K562 (cell line): ENCODE measurements around the gene ATP7B. TPM values are rescaled to one million over a fixed set of nuclear protein-coding genes. Genes with fewer than 3 reads are reported as not detected.

Experiments used
- ATAC-seq: fragments of 200-7000 bp; cut with Tn5 transposase; 3 replicates; pipeline ENCODE4 v1.9.1; 2020; ENCODE audit warnings: moderate library complexity
- BruUV-seq: library from RNA; stranded (reverse); fragments of 400-500 nt; replicated peaks from 2 replicates; lab custom pipeline; 2021; lab: Mats Ljungman, UMichigan
- CTCF ChIA-PET: fragments of 300-600 bp; formaldehyde crosslinking; extraction: SDS; loops from one replicate; lab custom pipeline; 2021; ENCODE audit warnings: low intra/inter-chr PET ratio; lab: Yijun Ruan, JAX
- POLR2A ChIA-PET: fragments of 300-600, 350-650 bp; sonication (Branson Sonifier 250); formaldehyde crosslinking; extraction: SDS; loops from one replicate; lab custom pipeline; 2021; ENCODE audit warnings: antibody characterized with exemption, inconsistent platforms; lab: Yijun Ruan, JAX
- DNase-seq, 4 experiments: peaks; one replicate each; pipeline versions ENCODE4 v3.0.0 to v3.0.0-alpha.2; 2011 to 2018; ENCODE audit warnings: low spot score in 3 of 4, mixed read lengths in 3 of 4; ENCODE audit errors: extremely low read depth in 1 of 4
- FAIRE-seq: peaks from 2 replicates; lab custom pipeline; 2011; peaks lifted over from hg19 to GRCh38; lab: Jason Lieb, UNC
- H2AFZ ChIP-seq: 2 replicates; pipeline ENCODE4 v1.6.0; 2011; ENCODE audit warnings: low read depth, low read length, control low read depth, inconsistent platforms
- H3K27ac ChIP-seq: fragments of 200-600 bp; 3 replicates; pipeline ENCODE4 v1.8.0; 2011; ENCODE audit warnings: low read depth, mild to moderate bottlenecking, control low read depth, inconsistent platforms, low read length, moderate library complexity, mixed read lengths; ENCODE audit errors: extremely low read depth
- H3K27me3 ChIP-seq, 2 experiments: fragments of 300-600 bp in 1 of 2; 2 replicates in 1 of 2; 3 replicates in 1 of 2; pipeline versions ENCODE4 v1.6.0 to v1.8.0; 2011; ENCODE audit warnings: inconsistent platforms in 2 of 2, low read length in 2 of 2, mild to moderate bottlenecking in 1 of 2, mixed read lengths in 1 of 2, moderate library complexity in 1 of 2; ENCODE audit not compliant: control insufficient read depth in 2 of 2, insufficient read depth in 2 of 2
- H3K36me3 ChIP-seq: fragments of 300-600 bp; 3 replicates; pipeline ENCODE4 v1.8.0; 2011; ENCODE audit warnings: mild to moderate bottlenecking, low read length, inconsistent platforms; ENCODE audit not compliant: control insufficient read depth, insufficient read depth
- H3K4me1 ChIP-seq, 2 experiments: fragments of 200-600 bp in 1 of 2; replicated peaks in 1 of 2; 2 replicates in 1 of 2; 3 replicates in 1 of 2; pipeline versions ENCODE4 v1.5.1 to v1.8.0; 2011; ENCODE audit warnings: inconsistent platforms in 2 of 2, low read length in 2 of 2, mild to moderate bottlenecking in 1 of 2, mixed read lengths in 1 of 2, moderate library complexity in 1 of 2; ENCODE audit not compliant: control insufficient read depth in 2 of 2, insufficient read depth in 2 of 2
- H3K4me2 ChIP-seq: 2 replicates; pipeline ENCODE4 v1.6.1; 2011; ENCODE audit warnings: low read length, control low read depth, inconsistent platforms, mixed read lengths; ENCODE audit not compliant: insufficient read depth
- H3K4me3 ChIP-seq: fragments of 200-600 bp; sonication (generic), shearing (Covaris generic); 2 replicates; pipeline ENCODE4 v1.5.1; 2016; ENCODE audit warnings: control low read depth, inconsistent platforms
- H3K79me2 ChIP-seq: fragments of 200-600 bp; 3 replicates; pipeline ENCODE4 v1.8.0; 2011; ENCODE audit warnings: low read length, inconsistent platforms; ENCODE audit not compliant: control insufficient read depth, insufficient read depth
- H3K9ac ChIP-seq, 2 experiments: 2 replicates each; pipeline versions ENCODE4 v1.6.0 to v1.6.1; 2011; ENCODE audit warnings: low read depth in 2 of 2, low read length in 2 of 2, control low read depth in 1 of 2, inconsistent platforms in 1 of 2, mild to moderate bottlenecking in 1 of 2, mixed read lengths in 1 of 2; ENCODE audit not compliant: insufficient read depth in 1 of 2
- H3K9me1 ChIP-seq: one replicate; pipeline ENCODE4 v1.6.0; 2011; ENCODE audit warnings: inconsistent platforms, mild to moderate bottlenecking, low read length, moderate library complexity; ENCODE audit not compliant: control insufficient read depth, insufficient read depth
- H3K9me3 ChIP-seq: replicated peaks from 2 replicates; pipeline ENCODE4 v1.5.1; 2011; ENCODE audit warnings: low read depth, low read length, inconsistent platforms; ENCODE audit not compliant: control insufficient read depth, insufficient read depth
- H4K20me1 ChIP-seq: replicated peaks from 2 replicates; pipeline ENCODE4 v1.6.1; 2011; ENCODE audit warnings: low read length, inconsistent platforms, mixed read lengths; ENCODE audit not compliant: control insufficient read depth, insufficient read depth
- BRCA1 ChIP-seq, 2 experiments: fragments of 450-650 bp in 1 of 2; sonication (generic) in 1 of 2; formaldehyde crosslinking in 1 of 2; IDR thresholded peaks; 2 replicates each; pipeline versions ENCODE4 v1.5.0 to v1.6.1; 2017 to 2020; ENCODE audit warnings: mild to moderate bottlenecking in 1 of 2, missing genetic modification reagents in 1 of 2
- CHCHD3 ChIP-seq: fragments of 250-450 bp; sonication (Bioruptor Pico); IDR thresholded peaks from 2 replicates; pipeline ENCODE4 v2.1.2; 2022; ENCODE audit warnings: mild to moderate bottlenecking
- ZBTB1 ChIP-seq: sonication (generic); formaldehyde crosslinking; IDR thresholded peaks from 2 replicates; pipeline ENCODE4 v1.8.1; 2023; ENCODE audit warnings: missing genetic modification reagents, low read depth, mild to moderate bottlenecking, borderline replicate concordance
- ZBTB17 ChIP-seq: fragments of 450-650 bp; formaldehyde crosslinking; IDR thresholded peaks from 2 replicates; pipeline ENCODE4 v1.4.0; 2020; ENCODE audit warnings: mild to moderate bottlenecking
- ZBTB40 ChIP-seq, 2 experiments: fragments of 450-650 bp in 1 of 2; sonication (generic) in 1 of 2; formaldehyde crosslinking in 1 of 2; IDR thresholded peaks; 2 replicates each; pipeline versions ENCODE4 v1.7.1 to v1.9.0; 2016 to 2022; ENCODE audit warnings: inconsistent platforms in 1 of 2, mild to moderate bottlenecking in 1 of 2, missing genetic modification reagents in 1 of 2
- WGBS: fragments of 100-300 bp; shearing (Covaris generic); methylation state at CpG from one replicate; pipeline ENCODE4 v1.1.6; 2016; ENCODE audit warnings: low coverage, mixed read lengths; ENCODE audit not compliant: insufficient coverage; ENCODE audit errors: missing lambda C conversion rate; 5-methylcytosine and 5-hydroxymethylcytosine counted together
- in situ Hi-C: fragments of 300-500 bp; cut with MboI; formaldehyde crosslinking; loops from 4 replicates; pipeline ENCODE4 v1.15.0; 2018; ENCODE audit warnings: inconsistent platforms, mixed read lengths
- intact Hi-C: fragments of 100-400 bp; cut with micrococcal nuclease; formaldehyde crosslinking; loops from 2 replicates; pipeline ENCODE4 v1.14.2; 2022
- polyA plus RNA-seq, 8 experiments: library from polyadenylated mRNA; depleted of rRNA in 4 of 8; stranded (reverse) in 5 of 8; unstranded in 3 of 8; fragments of >200 nt; fragmentation: Nextera tagmentation in 2 of 8; fragmentation: Illumina TruSeq in 1 of 8; extraction: Ambion mirVana in 2 of 8; extraction: Trizol in 1 of 8; gene quantifications; 2 replicates each; pipeline versions ENCODE4 v1.2.1 to v1.2.3, GENCODE V29; 2011 to 2014; ENCODE audit warnings: inconsistent platforms in 1 of 8, missing spikeins in 1 of 8
- total RNA-seq, 7 experiments: library from RNA; depleted of rRNA in 6 of 7; stranded (reverse); fragments of >200 nt in 6 of 7; fragmentation: Illumina TruSeq in 2 of 7; extraction: Trizol in 2 of 7; gene quantifications; 2 replicates each; pipeline versions ENCODE4 v1.2.1 to v1.2.3, GENCODE V29; 2011 to 2021; ENCODE audit warnings: low replicate concordance in 1 of 7
- TF ChIP-seq, protein P1 (sequence below), 3 experiments: fragments of 200-800 bp in 1 of 3; fragments of 250-450 bp in 1 of 3; fragments of 450-650 bp in 1 of 3; sonication (Bioruptor Pico) in 1 of 3; sonication (Bioruptor generic) in 1 of 3; formaldehyde crosslinking in 1 of 3; IDR thresholded peaks; 2 replicates each; pipeline versions ENCODE4 v1.6.1 to v1.8.0; 2016 to 2022; ENCODE audit warnings: mild to moderate bottlenecking in 2 of 3, missing genetic modification characterization in 2 of 3, missing compliant biosample characterization in 1 of 3, moderate library complexity in 1 of 3
- TF ChIP-seq, protein P2 (sequence below), 2 experiments: fragments of 250-450 bp in 1 of 2; fragments of 450-650 bp in 1 of 2; sonication (Bioruptor Pico) in 1 of 2; IDR thresholded peaks; 2 replicates each; pipeline versions ENCODE4 v1.6.1 to v1.8.0; 2016 to 2021; ENCODE audit warnings: mild to moderate bottlenecking in 2 of 2, moderate library complexity in 2 of 2, missing compliant biosample characterization in 1 of 2, missing genetic modification characterization in 1 of 2

The ATP7B gene
- total and polyA plus RNA-seq, 9 of the 15 experiments (the other 6 are each of a cell fraction or from before 2014, with no cell fraction given), result 1.1 to 20.4 (median 8.5) TPM

GRCh38 chr13:51928231-51928630 lies 83.0 kb downstream of the ATP7B start:
- BruUV-seq, result no TSS peak
- H3K9me3 ChIP-seq, result no peaks in the 10 kb centered on the region; the same call in 1 of the 2 replicates
- TF ChIP-seq ZBTB40 (IDR thresholded peaks at IDR 0.05), result no peak
- TF ChIP-seq ZBTB40 (CRISPR knock-in tag; IDR thresholded peaks at IDR 0.05), result no peak
- no peak for TF ChIP-seq ZBTB17 (CRISPR knock-in tag)
- TF ChIP-seq BRCA1 (IDR thresholded peaks at IDR 0.05), result no peak
- no peak for TF ChIP-seq BRCA1 (CRISPR knock-in tag; IDR thresholded peaks at IDR 0.05)
- TF ChIP-seq, protein P1, sequence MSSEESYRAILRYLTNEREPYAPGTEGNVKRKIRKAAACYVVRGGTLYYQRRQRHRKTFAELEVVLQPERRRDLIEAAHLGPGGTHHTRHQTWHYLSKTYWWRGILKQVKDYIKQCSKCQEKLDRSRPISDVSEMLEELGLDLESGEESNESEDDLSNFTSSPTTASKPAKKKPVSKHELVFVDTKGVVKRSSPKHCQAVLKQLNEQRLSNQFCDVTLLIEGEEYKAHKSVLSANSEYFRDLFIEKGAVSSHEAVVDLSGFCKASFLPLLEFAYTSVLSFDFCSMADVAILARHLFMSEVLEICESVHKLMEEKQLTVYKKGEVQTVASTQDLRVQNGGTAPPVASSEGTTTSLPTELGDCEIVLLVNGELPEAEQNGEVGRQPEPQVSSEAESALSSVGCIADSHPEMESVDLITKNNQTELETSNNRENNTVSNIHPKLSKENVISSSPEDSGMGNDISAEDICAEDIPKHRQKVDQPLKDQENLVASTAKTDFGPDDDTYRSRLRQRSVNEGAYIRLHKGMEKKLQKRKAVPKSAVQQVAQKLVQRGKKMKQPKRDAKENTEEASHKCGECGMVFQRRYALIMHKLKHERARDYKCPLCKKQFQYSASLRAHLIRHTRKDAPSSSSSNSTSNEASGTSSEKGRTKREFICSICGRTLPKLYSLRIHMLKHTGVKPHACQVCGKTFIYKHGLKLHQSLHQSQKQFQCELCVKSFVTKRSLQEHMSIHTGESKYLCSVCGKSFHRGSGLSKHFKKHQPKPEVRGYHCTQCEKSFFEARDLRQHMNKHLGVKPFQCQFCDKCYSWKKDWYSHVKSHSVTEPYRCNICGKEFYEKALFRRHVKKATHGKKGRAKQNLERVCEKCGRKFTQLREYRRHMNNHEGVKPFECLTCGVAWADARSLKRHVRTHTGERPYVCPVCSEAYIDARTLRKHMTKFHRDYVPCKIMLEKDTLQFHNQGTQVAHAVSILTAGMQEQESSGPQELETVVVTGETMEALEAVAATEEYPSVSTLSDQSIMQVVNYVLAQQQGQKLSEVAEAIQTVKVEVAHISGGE (CRISPR knock-in tag; IDR thresholded peaks at IDR 0.05), result no peak
- TF ChIP-seq, protein P2, sequence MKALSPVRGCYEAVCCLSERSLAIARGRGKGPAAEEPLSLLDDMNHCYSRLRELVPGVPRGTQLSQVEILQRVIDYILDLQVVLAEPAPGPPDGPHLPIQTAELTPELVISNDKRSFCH (CRISPR knock-in tag; IDR thresholded peaks at IDR 0.05), result no peak
- TF ChIP-seq, protein P2 (tag; IDR thresholded peaks at IDR 0.05), result no peak
- no peak for TF ChIP-seq ZBTB1 (CRISPR knock-in tag)
- no peak for TF ChIP-seq CHCHD3

More at GRCh38 chr13:51928231-51928630, 83.0 kb downstream of the ATP7B start:
- ChIA-PET POLR2A (no interaction called here), CTCF (no interaction called here)
- peaks cover 23 to 33% of the 10 kb centered on the region in 2 experiments for H3K4me1 ChIP-seq
- no peaks in the 10 kb centered on the region for H3K9me1 ChIP-seq
- FAIRE-seq (no peak), DNase-seq (no peak), ATAC-seq (no peak)
- H3K4me3 ChIP-seq, result no peak overlapping the region
- H3K36me3 ChIP-seq, result peaks cover 11% of the 10 kb centered on the region; the same call in 2 of the 3 replicates
- WGBS, result 87% methylated on average over 4 of the region's 9 CpGs
- no peaks in the 10 kb centered on the region for H3K27me3 ChIP-seq
- H3K4me2 ChIP-seq, result no peak overlapping the region
- H3K79me2 ChIP-seq, result no peaks in the 10 kb centered on the region
- intact Hi-C loops, result no loop called here
- no peak overlapping the region for H3K27ac ChIP-seq
- in situ Hi-C loops, result no loop called here
- H2AFZ ChIP-seq, result no peak overlapping the region
- H4K20me1 ChIP-seq, result no peaks in the 10 kb centered on the region
- H3K9ac ChIP-seq, result no peak overlapping the region
